HG03175 (cell line): ENCODE measurements around the gene ATIC.

Source experiments
- ATAC-seq: cut with Tn5 transposase; IDR thresholded peaks from one replicate; pipeline ENCODE4 v1.9.1; 2021; ENCODE audit warnings: mild to moderate bottlenecking, moderate library complexity; ENCODE audit not compliant: unreplicated experiment

ATIC gene

DNA sequence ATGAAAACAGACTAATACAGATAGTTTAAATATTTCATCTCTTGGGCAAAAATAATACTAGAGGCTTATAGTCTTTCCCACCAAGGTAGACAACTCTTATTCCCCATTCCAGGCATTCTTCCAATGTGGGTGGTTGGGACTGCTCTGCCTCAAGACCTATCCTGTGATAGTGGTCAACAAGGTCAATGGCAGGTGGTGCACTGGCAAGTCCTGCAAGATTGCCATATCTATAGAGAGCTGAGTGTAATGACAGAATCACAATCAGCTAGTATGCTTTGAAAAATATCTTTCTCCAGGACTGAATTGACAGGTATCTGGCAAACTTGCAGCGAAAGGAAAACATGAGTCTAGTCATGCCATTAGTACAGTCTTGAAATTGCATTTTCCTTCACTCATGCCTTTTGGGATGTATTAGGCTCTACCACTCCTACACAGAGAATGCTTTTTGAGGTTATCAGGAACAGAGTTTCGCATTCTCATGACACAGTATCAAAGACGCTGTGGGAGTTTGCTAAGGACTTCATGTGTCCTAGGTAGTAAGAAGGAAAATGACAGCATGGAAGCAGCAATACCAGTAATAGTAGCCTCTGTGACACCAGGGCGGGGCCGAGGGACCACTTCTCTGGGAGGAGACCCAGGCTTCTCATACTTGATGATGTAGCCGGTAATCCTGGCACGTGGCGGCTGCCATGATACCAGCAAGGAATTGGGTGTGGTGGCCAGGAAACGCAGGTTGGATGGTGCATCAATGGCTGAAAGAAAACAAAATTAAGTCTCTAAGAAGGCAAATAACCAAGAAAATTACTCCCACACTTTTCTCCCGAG is 63.0 kb downstream of the ATIC start:
- no peak for ATAC-seq

DNA sequence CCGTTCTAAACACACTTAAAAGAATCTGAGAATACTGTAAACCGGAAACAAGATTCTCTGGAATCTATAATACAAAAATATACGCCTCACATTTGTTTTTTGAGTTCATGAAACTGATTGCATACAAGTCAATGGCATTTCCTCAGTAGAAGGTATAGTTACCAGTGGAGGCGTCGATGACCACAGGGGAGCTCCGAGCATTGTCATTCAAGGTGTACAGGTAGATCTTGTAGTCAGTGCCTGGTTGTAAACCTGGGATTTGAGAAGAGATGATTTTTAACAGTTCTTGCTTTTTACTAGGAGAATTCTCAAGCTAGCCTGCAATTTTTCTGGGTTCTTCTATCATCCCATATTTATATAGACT is 63.6 kb downstream of the ATIC start:
- ATAC-seq = no peak

- ATAC-seq = no peak
These were observed 64.4 kb downstream of the ATIC start for GRCh38 chr2:215376103-215376780.

DNA sequence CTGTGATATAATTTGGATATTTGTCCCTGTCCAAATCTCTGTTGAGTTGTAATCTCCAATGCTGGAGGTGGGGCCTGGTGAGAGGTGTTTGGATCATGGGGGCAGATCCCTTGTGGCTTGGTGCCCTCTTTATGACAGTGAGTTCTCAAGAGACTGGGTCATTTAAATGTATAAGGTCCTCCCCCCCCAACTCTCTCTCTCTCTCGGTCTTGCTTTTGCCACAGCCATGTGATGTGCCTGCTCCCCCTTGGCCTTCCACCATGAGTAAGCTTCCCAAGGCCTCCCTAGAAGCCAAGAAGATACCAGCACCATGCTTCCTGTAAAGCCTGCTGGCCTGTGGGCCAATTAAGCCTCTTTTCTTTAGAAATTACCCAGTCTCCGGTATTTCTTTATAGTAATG is 65.4 kb downstream of the ATIC start:
- no peak for ATAC-seq

GRCh38 chr2:215378045-215378444 is 66.2 kb downstream of the ATIC start:
- ATAC-seq = no peak

GRCh38 chr2:215379039-215379438 is 67.2 kb downstream of the ATIC start:
- no peak for ATAC-seq

- ATAC-seq = no peak
These were observed 68.1 kb downstream of the ATIC start for GRCh38 chr2:215379948-215380347.

- no peak for ATAC-seq
These were observed 68.8 kb downstream of the ATIC start for GRCh38 chr2:215380699-215381098.

GRCh38 chr2:215382011-215382410 is 70.2 kb downstream of the ATIC start:
- no peak for ATAC-seq

DNA sequence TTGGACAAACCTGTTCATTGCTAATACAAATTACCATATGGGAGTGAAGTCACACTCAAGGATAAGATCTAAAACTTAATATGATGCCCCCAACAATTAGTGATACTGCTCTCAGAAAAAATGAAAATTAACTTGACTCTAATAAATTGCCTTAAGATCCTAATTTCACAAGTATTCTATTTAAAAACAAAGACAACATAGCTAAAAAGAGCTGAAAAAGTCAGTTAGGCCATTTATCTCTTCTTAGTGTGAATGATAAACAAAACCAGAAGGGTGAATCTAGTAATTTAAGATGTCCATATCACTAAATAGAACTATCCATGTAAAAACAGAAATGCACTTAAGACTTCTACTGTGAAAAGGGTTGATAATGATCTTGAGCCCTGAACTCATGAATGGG is 70.6 kb downstream of the ATIC start:
- no peak for ATAC-seq

DNA sequence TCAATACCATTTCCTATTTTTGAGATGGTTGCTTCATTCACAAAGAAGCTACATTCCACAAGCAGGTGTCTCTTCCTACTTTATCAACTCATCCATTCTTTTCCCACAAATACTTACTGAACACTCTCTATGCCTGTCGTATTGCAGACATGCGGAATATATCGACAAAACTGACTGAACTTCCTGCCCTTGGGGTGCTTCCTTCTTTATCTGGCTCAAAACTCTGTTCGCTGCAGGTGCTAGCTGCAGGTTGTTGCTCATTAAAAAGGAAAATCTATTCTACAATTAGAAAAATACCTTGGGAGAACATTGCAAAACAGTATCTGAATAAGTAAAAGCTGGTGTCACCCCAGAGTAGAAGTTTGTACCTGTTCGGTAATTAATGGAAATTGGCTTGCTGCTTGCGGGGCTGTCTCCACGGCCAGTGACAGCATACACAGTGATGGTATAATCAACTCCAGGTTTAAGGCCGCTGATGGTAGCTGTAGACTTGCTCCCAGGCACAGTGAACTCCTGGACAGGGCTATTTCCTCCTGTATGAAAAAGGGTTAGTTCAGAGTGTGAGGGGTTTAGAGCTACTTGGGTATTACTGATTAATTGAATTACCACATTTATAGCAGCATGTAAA is 71.9 kb downstream of the ATIC start:
- ATAC-seq = no peak

GRCh38 chr2:215384710-215385109 is 72.9 kb downstream of the ATIC start:
- no peak for ATAC-seq

DNA sequence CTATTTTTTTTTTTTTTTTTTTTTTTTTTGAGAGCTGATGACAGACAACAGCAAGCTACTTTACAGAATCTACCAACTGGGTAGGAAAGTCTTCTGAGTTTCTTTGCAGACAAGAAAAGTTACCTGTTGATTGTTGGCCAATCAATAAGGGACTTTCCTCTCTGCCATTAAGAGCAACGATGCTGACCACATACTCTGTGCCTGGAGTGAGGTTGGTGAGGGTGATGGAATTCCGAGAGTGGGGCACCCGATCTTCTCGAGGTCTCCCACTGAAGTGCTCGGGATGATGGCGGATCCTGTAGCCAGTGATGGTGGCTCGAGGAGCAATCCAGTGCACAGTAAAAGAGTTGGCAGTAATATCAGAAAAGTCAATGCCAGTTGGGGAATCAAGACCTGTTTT is 74.7 kb downstream of the ATIC start:
- no peak for ATAC-seq

DNA sequence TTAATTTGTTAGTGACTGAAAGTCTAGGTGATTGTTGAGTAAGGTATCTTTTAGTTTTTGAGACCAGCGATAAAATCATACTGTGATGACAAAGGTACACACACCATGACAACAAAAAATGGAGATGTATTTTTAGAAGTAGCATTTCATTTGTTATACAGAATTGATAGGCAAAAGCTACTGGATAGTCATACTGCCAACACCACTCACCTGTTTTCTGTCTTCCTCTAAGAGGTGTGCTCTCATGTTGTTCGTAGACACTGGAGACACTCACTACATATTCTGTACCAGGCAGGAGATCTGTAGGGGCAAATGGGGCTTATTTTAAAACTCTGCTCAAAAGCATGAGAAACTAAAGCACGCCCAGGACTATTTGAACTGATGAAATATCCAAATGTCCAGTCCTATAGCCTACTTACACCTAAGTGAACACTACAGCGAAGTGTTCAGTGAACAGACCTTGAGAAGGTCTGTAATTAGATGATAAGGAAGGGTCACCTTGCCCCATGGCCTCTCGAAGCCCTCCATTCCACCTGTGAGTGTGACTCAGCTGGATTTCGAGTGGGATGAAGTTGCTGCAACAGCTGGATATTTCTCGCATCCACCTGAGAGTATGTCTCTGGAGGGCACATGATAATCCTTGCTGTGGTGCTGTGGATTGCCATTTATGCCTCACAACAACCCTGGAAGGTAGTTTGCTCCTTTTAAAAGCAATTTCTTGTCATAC is 76.3 kb downstream of the ATIC start:
- ATAC-seq = no peak

- ATAC-seq = no peak
These were observed 78.7 kb downstream of the ATIC start for GRCh38 chr2:215390550-215390913.

DNA sequence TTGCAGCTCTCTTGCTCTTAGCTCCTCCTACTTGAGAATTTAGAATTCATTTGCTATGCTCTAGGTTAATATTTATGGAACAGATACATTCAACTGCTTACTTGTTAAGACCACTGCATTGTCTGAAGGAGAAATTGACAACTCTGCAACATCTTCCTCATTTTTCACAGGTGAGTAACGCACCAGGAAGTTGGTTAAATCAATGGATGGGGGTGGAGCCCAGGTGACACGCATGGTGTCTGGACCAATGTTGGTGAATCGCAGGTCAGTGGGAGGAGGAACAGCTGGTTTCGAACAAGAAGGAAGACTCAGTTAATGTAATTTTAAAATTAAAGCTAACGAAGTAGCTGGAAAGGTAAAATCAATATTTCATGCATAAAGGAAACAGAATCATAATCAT is 79.7 kb downstream of the ATIC start:
- no peak for ATAC-seq

- no peak for ATAC-seq
These were observed 80.3 kb downstream of the ATIC start for GRCh38 chr2:215392164-215392563.

DNA sequence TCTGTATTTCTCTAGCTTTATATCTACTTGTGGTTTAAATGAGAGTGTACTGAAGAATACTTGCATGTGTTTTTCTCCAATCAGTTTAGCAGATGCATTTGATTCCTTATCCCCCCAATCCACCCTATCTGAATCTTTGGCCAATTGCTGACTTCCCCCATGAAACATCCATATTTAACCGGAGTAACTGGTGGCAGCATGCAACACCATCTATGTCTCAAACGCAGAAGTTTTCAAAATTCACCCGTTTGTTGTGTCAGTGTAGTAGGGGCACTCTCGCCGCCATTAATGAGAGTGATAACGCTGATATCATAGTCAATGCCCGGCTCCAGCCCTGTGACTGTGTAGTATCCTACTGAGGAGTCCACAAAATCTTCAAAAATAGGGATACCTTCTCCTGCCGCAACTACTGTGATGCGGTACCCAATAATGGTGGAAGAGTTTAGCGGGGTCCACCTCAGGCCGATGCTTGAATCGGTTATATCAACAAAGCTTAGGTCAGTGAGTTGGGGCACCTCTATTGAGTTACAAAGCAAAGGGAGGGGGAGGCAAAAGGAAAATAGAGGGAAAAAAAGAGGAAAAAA is 80.9 kb downstream of the ATIC start:
- no peak for ATAC-seq

- ATAC-seq = no peak
These were observed 82.4 kb downstream of the ATIC start for GRCh38 chr2:215394102-215394805.

- ATAC-seq = no peak
These were observed 84.0 kb downstream of the ATIC start for GRCh38 chr2:215395687-215396460.
